Motor neuron (in vitro differentiated cells): ENCODE data around the gene ZBTB7B. TPM values are rescaled to one million over a fixed set of nuclear protein-coding genes. Genes with fewer than 3 reads are reported as not detected.

Source experiments
- ATAC-seq, 8 experiments: fragments of 200-7000 bp; cut with Tn5 transposase; replicated peaks in 6 of 8; 2 replicates each; pipeline ENCODE4 v1.8.0; 2021; ENCODE audit warnings: mild to moderate bottlenecking in 8 of 8, moderate library complexity in 8 of 8
- H3K27ac ChIP-seq, 2 donors: fragments of 250-450 bp; sonication (Bioruptor Pico); 2 replicates each; pipeline ENCODE4 v1.9.0; 2021; ENCODE audit warnings: antibody characterized with exemption in 2 of 2, mild to moderate bottlenecking in 2 of 2, moderate library complexity in 1 of 2
- H3K4me1 ChIP-seq, 2 donors: fragments of 250-450 bp; sonication (Bioruptor Pico); replicated peaks in 1 of 2; 2 replicates each; pipeline ENCODE4 v1.6.1; 2021; ENCODE audit warnings: antibody characterized with exemption in 2 of 2, mild to moderate bottlenecking in 2 of 2, moderate library complexity in 1 of 2
- H3K4me3 ChIP-seq, 5 donors: fragments of 250-450 bp; sonication (Bioruptor Pico); 2 replicates each; pipeline ENCODE4 v1.9.0; 2021; ENCODE audit warnings: antibody characterized with exemption in 5 of 5, mild to moderate bottlenecking in 5 of 5, moderate library complexity in 4 of 5
- WGBS, 10 experiments: fragments of 450-650 bp; shearing (Covaris generic); methylation state at CpG; one replicate each; pipeline ENCODE4 v1.0.0; 2022; 5-methylcytosine and 5-hydroxymethylcytosine counted together
- in situ Hi-C, 9 experiments: fragments of 400-800 bp; cut with MboI; loops; one replicate each; pipeline ENCODE4 v1.15.0; 2021; ENCODE audit warnings: low sequenced_read_pairs in 9 of 9, low pct_unique_long_range_greater_than_20kb in 2 of 9; ENCODE audit not compliant: unreplicated experiment in 9 of 9
- total RNA-seq, 8 experiments: library from RNA; unstranded; fragments of 300-600 nt; gene quantifications; 2 replicates each; pipeline versions ENCODE4 v1.2.3 to v1.2.4, GENCODE V29; 2022

ZBTB7B gene
- total RNA-seq, 8 experiments from 2014 or later, result 3.1 to 26.9 (median 8.6) TPM

GRCh38 chr1:155019377-155020245 lies 17.0 kb downstream of the ZBTB7B start:
- 50 to 96% (median 72%) methylated on average over 4 to 10 of the region's 11 CpGs; no CpG with 5 or more reads in 3 of the 10 experiments for WGBS, 10 experiments
- Histone ChIP-seq H3K4me1 (peaks cover 13 to 15% of the 10 kb centered on the region in 2 donors), H3K27ac (no peak overlapping the region), H3K4me3 (no peak overlapping the region)
- in situ Hi-C loops, result no loop called here
- no peak for ATAC-seq

- Histone ChIP-seq H3K4me3 (no peak overlapping the region), H3K4me1 (peaks cover 6 to 9% of the 10 kb centered on the region in 2 donors), H3K27ac (no peak overlapping the region)
- ATAC-seq, result no peak
- 60 to 100% (median 76%) methylated on average over 1 to 7 of the region's 8 CpGs; no CpG with 5 or more reads in 2 of the 10 experiments for WGBS, 10 experiments
- in situ Hi-C loops, result no loop called here
Measured at GRCh38 chr1:155022136-155022926, 19.7 kb downstream of the ZBTB7B start.

- peaks cover 2 to 6% of the 10 kb centered on the region in 2 donors for H3K4me1 ChIP-seq
- WGBS, 10 experiments, result 0 to 83% (median 63%) methylated on average over 1 to 4 of the region's 4 CpGs; no CpG with 5 or more reads in 6 of the 10 experiments
Measured at GRCh38 chr1:155022927-155023236, 20.3 kb downstream of the ZBTB7B start.

GRCh38 chr1:155023627-155024026 lies 21.0 kb downstream of the ZBTB7B start:
- H3K27ac ChIP-seq, result no peak overlapping the region
- 47 to 87% (median 67%) methylated on average over 1 to 4 of the region's 5 CpGs; no CpG with 5 or more reads in 5 of the 10 experiments for WGBS, 10 experiments
- in situ Hi-C loops, result no loop called here
- no peak overlapping the region for H3K4me3 ChIP-seq
- peaks cover 0 to 3% of the 10 kb centered on the region in 2 donors for H3K4me1 ChIP-seq
- ATAC-seq, result peak in 3 of 8 experiments; percentile 16 to 20 (median 17)

More at GRCh38 chr1:155022927-155023236, 20.3 kb downstream of the ZBTB7B start:
- no peak overlapping the region for H3K4me3 ChIP-seq
- ATAC-seq, result no peak
- no peak overlapping the region for H3K27ac ChIP-seq
- in situ Hi-C loops, result no loop called here

GRCh38 chr1:155024315-155024714 lies 21.7 kb downstream of the ZBTB7B start:
- WGBS, 10 experiments, result 57 to 100% (median 84%) methylated on average over 2 to 9 of the region's 9 CpGs; no CpG with 5 or more reads in 5 of the 10 experiments
- H3K4me1 ChIP-seq, result peaks cover 0 to 2% of the 10 kb centered on the region in 2 donors
- no peak for ATAC-seq
- in situ Hi-C loops, result no loop called here
- H3K4me3 ChIP-seq, result no peak overlapping the region
- no peak overlapping the region for H3K27ac ChIP-seq

- peak in 1 of 8 experiments; percentile 18 for ATAC-seq
- WGBS, 10 experiments, result 60% methylated on average over 3 of the region's 9 CpGs; no CpG with 5 or more reads in 9 of the 10 experiments
- H3K27ac ChIP-seq, result no peak overlapping the region
- in situ Hi-C loops, result no loop called here
- no peak overlapping the region for H3K4me3 ChIP-seq
- H3K4me1 ChIP-seq, result no peaks in the 10 kb centered on the region
Measured at GRCh38 chr1:155026154-155026553, 23.6 kb downstream of the ZBTB7B start.

- Histone ChIP-seq H3K4me1 (no peaks in the 10 kb centered on the region), H3K27ac (no peak overlapping the region), H3K4me3 (no peak overlapping the region)
- ATAC-seq, result peak in 1 of 8 experiments; percentile 23
- WGBS, 10 experiments, result 40 to 100% (median 91%) methylated on average over 1 to 6 of the region's 6 CpGs; no CpG with 5 or more reads in 5 of the 10 experiments
- in situ Hi-C loops, result no loop called here
Measured at GRCh38 chr1:155026588-155026987, 24.0 kb downstream of the ZBTB7B start.

GRCh38 chr1:155029513-155030242 lies 27.1 kb downstream of the ZBTB7B start:
- H3K4me3 ChIP-seq, result no peak overlapping the region
- ATAC-seq, result peak in 3 of 8 experiments; percentile 7 to 36 (median 16)
- H3K4me1 ChIP-seq, result no peaks in the 10 kb centered on the region
- 20 to 82% (median 60%) methylated on average over 1 to 9 of the region's 16 CpGs; no CpG with 5 or more reads in 5 of the 10 experiments for WGBS, 10 experiments
- in situ Hi-C loops, result no loop called here
- no peak overlapping the region for H3K27ac ChIP-seq

- in situ Hi-C loops, result no loop called here
- 85 to 100% (median 96%) methylated on average over 1 to 4 of the region's 15 CpGs; no CpG with 5 or more reads in 6 of the 10 experiments for WGBS, 10 experiments
- peak in 1 of 8 experiments; percentile 20 for ATAC-seq
- no peak overlapping the region for H3K4me3 ChIP-seq
- H3K4me1 ChIP-seq, result no peaks in the 10 kb centered on the region
- H3K27ac ChIP-seq, result no peak overlapping the region
Measured at GRCh38 chr1:155030243-155030795, 27.7 kb downstream of the ZBTB7B start.

GRCh38 chr1:155030899-155031298 lies 28.3 kb downstream of the ZBTB7B start:
- Histone ChIP-seq H3K27ac (no peak overlapping the region), H3K4me3 (no peak overlapping the region), H3K4me1 (no peaks in the 10 kb centered on the region)
- in situ Hi-C loops, result no loop called here
- WGBS, 10 experiments, result 21 to 100% (median 69%) methylated on average over 1 to 7 of the region's 11 CpGs; no CpG with 5 or more reads in 4 of the 10 experiments
- no peak for ATAC-seq

GRCh38 chr1:155032886-155033285 lies 30.3 kb downstream of the ZBTB7B start:
- no peak for ATAC-seq
- Histone ChIP-seq H3K4me1 (no peaks in the 10 kb centered on the region), H3K4me3 (no peak overlapping the region), H3K27ac (no peak overlapping the region)
- 51 to 100% (median 90%) methylated on average over 1 to 5 of the region's 12 CpGs; no CpG with 5 or more reads in 7 of the 10 experiments for WGBS, 10 experiments
- in situ Hi-C loops, result no loop called here

GRCh38 chr1:155033524-155033923 lies 30.9 kb downstream of the ZBTB7B start, which contains the start of the genes DCST1 and DCST2:
DCST1 (plus strand) TSS chr1:155033824; CDS start chr1:155034037, 213 bp downstream.
DCST2 (minus strand) TSS chr1:155033781; CDS start chr1:155033701, 80 bp downstream.
- ATAC-seq, result no peak
- Histone ChIP-seq H3K4me1 (no peaks in the 10 kb centered on the region), H3K4me3 (no peak within 1 kb of the TSS), H3K27ac (no peak within 1 kb of the TSS)
- in situ Hi-C loops, result no loop called here
- 80 to 100% (median 88%) methylated on average over 1 to 9 of the region's 9 CpGs; no CpG with 5 or more reads in 2 of the 10 experiments for WGBS, 10 experiments
